SK-N-SH (cell line): ENCODE results near the gene ESPNL. TPM values are rescaled to one million over a fixed set of nuclear protein-coding genes. Genes with fewer than 3 reads are reported as not detected.

Experiments used
- CTCF ChIA-PET: fragments of 300-600, 350-600 bp; formaldehyde crosslinking; extraction: SDS; loops from one replicate; lab custom pipeline; 2021; lab: Yijun Ruan, JAX
- POLR2A ChIA-PET: fragments of 350-600 bp; sonication (Branson Sonifier 250); formaldehyde crosslinking; extraction: SDS; loops from one replicate; lab custom pipeline; 2020; ENCODE audit warnings: antibody characterized with exemption, inconsistent platforms; lab: Yijun Ruan, JAX
- DNase-seq: peaks from one replicate; pipeline ENCODE4 v3.0.0; 2012
- H2AFZ ChIP-seq: fragments of 200-600 bp; sonication (generic); 2 replicates; pipeline ENCODE4 v1.8.1; 2016; ENCODE audit warnings: antibody characterized with exemption, mild to moderate bottlenecking, low read depth
- H3F3A ChIP-seq: fragments of 200-600 bp; sonication (generic); replicated peaks from 2 replicates; pipeline ENCODE3; 2016; ENCODE audit warnings: antibody characterized with exemption, mild to moderate bottlenecking; ENCODE audit not compliant: insufficient read depth
- H3K27ac ChIP-seq, 2 experiments: fragments of 200-500 bp in 1 of 2; fragments of 200-600 bp in 1 of 2; sonication (Bioruptor generic) in 1 of 2; sonication (generic), shearing (Covaris generic) in 1 of 2; 2 replicates each; pipeline versions ENCODE4 v1.5.1 to v1.6.1; 2014 to 2016; ENCODE audit warnings: low read depth in 2 of 2, inconsistent platforms in 1 of 2, low read length in 1 of 2, mild to moderate bottlenecking in 1 of 2, mixed read lengths in 1 of 2
- H3K27me3 ChIP-seq: fragments of 200-600 bp; sonication (generic), shearing (Covaris generic); 2 replicates; pipeline ENCODE4 v1.6.1; 2016; ENCODE audit warnings: mixed run types; ENCODE audit not compliant: insufficient read depth
- H3K36me3 ChIP-seq, 2 experiments: fragments of 200-500 bp in 1 of 2; fragments of 200-600 bp in 1 of 2; sonication (Bioruptor generic) in 1 of 2; sonication (generic) in 1 of 2; replicated peaks in 1 of 2; 2 replicates each; pipeline versions ENCODE3 to v1.5.1; 2014 to 2016; ENCODE audit warnings: low read length in 1 of 2, mild to moderate bottlenecking in 1 of 2; ENCODE audit not compliant: insufficient read depth in 2 of 2, control insufficient read depth in 1 of 2
- H3K4me1 ChIP-seq, 2 experiments: fragments of 200-500 bp in 1 of 2; fragments of 200-600 bp in 1 of 2; sonication (Bioruptor generic) in 1 of 2; sonication (generic), shearing (Covaris generic) in 1 of 2; 2 replicates each; pipeline versions ENCODE4 v1.5.1 to v1.6.1; 2014 to 2016; ENCODE audit warnings: low read depth in 1 of 2, low read length in 1 of 2, mixed run types in 1 of 2; ENCODE audit not compliant: insufficient read depth in 2 of 2, control insufficient read depth in 1 of 2
- H3K4me2 ChIP-seq: fragments of 200-600 bp; sonication (generic), shearing (Covaris generic); 2 replicates; pipeline ENCODE4 v1.6.1; 2017; ENCODE audit warnings: mixed run types
- H3K4me3 ChIP-seq, 2 experiments: fragments of 200-500 bp in 1 of 2; fragments of 200-600 bp in 1 of 2; sonication (Bioruptor generic) in 1 of 2; sonication (generic), shearing (Covaris generic) in 1 of 2; 2 replicates each; pipeline versions ENCODE4 v1.5.1 to v1.8.1; 2014 to 2016; ENCODE audit warnings: low read depth in 2 of 2, inconsistent platforms in 1 of 2, low read length in 1 of 2, mild to moderate bottlenecking in 1 of 2, mixed read lengths in 1 of 2, moderate library complexity in 1 of 2
- H3K79me2 ChIP-seq: fragments of 200-600 bp; sonication (generic); 2 replicates; pipeline ENCODE4 v1.8.1; 2017; ENCODE audit warnings: mild to moderate bottlenecking; ENCODE audit not compliant: insufficient read depth
- H3K9ac ChIP-seq: fragments of 200-600 bp; sonication (generic); 2 replicates; pipeline ENCODE4 v1.6.1; 2017; ENCODE audit warnings: mixed run types
- H3K9me2 ChIP-seq: fragments of 200-600 bp; sonication (generic); 2 replicates; pipeline ENCODE4 v1.6.1; 2017; ENCODE audit warnings: mixed run types
- H3K9me3 ChIP-seq: fragments of 200-600 bp; sonication (generic); 2 replicates; pipeline ENCODE4 v1.6.1; 2017; ENCODE audit warnings: mixed run types, mild to moderate bottlenecking, moderate library complexity
- H4K20me1 ChIP-seq: fragments of 200-600 bp; sonication (generic); 2 replicates; pipeline ENCODE4 v1.6.1; 2017; ENCODE audit warnings: mild to moderate bottlenecking, mixed run types; ENCODE audit not compliant: insufficient read depth
- FOXJ3 ChIP-seq: sonication (generic); formaldehyde crosslinking; IDR thresholded peaks from 2 replicates; pipeline ENCODE4 v1.5.1; 2020; ENCODE audit warnings: mild to moderate bottlenecking, missing genetic modification reagents
- GABPA ChIP-seq: IDR thresholded peaks from 2 replicates; pipeline ENCODE4 v1.4.0; 2012; ENCODE audit warnings: low read depth, mild to moderate bottlenecking
- GATA2 ChIP-seq: sonication (generic); formaldehyde crosslinking; IDR thresholded peaks from 2 replicates; pipeline ENCODE4 v1.5.0; 2020; ENCODE audit warnings: mild to moderate bottlenecking, missing genetic modification reagents
- MEF2A ChIP-seq: IDR thresholded peaks from 2 replicates; pipeline ENCODE4 v1.4.0; 2012; ENCODE audit warnings: low read depth, borderline replicate concordance
- NRF1 ChIP-seq: IDR thresholded peaks from 2 replicates; pipeline ENCODE4 v1.6.1; 2012; ENCODE audit warnings: low read depth, mild to moderate bottlenecking, low read length
- POLR2AphosphoS5 ChIP-seq: IDR thresholded peaks from 2 replicates; pipeline ENCODE4 v1.6.1; 2012; ENCODE audit warnings: low read depth, low read length
- SIN3A ChIP-seq: IDR thresholded peaks from 2 replicates; pipeline ENCODE4 v1.6.1; 2012; ENCODE audit warnings: low read depth, mild to moderate bottlenecking, low read length, moderate library complexity, borderline replicate concordance
- SMC3 ChIP-seq: IDR thresholded peaks from 2 replicates; pipeline ENCODE4 v1.6.1; 2012; ENCODE audit warnings: low read depth, low read length, improper control_type of control experiment
- TCF12 ChIP-seq: IDR thresholded peaks from 2 replicates; pipeline ENCODE4 v1.4.0; 2012
- TEAD4 ChIP-seq: IDR thresholded peaks from 2 replicates; pipeline ENCODE4 v1.4.0; 2012; ENCODE audit warnings: mild to moderate bottlenecking, borderline replicate concordance; ENCODE audit not compliant: insufficient read depth
- WGBS: methylation state at CpG from one replicate; pipeline ENCODE4 v1.1.6; 2017; ENCODE audit warnings: low lambda C conversion rate; 5-methylcytosine and 5-hydroxymethylcytosine counted together
- polyA plus RNA-seq, 3 experiments: library from polyadenylated mRNA; depleted of rRNA; stranded (reverse); fragments of >200 nt; gene quantifications; 2 replicates each; pipeline ENCODE4 v1.2.3, GENCODE V29; 2012
- TF ChIP-seq, protein P1 (sequence below): fragments of 200-600 bp; sonication (generic); IDR thresholded peaks from 2 replicates; pipeline ENCODE4 v1.6.1; 2017; ENCODE audit warnings: antibody characterized with exemption, mild to moderate bottlenecking, moderate library complexity
- TF ChIP-seq, protein P2 (sequence below): fragments of 150-350 bp; IDR thresholded peaks from 2 replicates; pipeline ENCODE4 v1.6.1; 2017; ENCODE audit warnings: antibody characterized with exemption, low read length, low read depth, borderline replicate concordance
- TF ChIP-seq, protein P3 (sequence below): fragments of 150-350 bp; IDR thresholded peaks from 2 replicates; pipeline ENCODE4 v1.6.1; 2016; ENCODE audit warnings: mild to moderate bottlenecking, low read depth, low read length
- TF ChIP-seq, protein P4 (sequence below): IDR thresholded peaks from 2 replicates; pipeline ENCODE4 v1.4.0; 2012; ENCODE audit warnings: low read depth
- TF ChIP-seq, protein P5 (sequence below): IDR thresholded peaks from 2 replicates; pipeline ENCODE4 v1.4.0; 2012; ENCODE audit warnings: low read depth, borderline replicate concordance

ESPNL gene
- polyA plus RNA-seq, 1 of the 3 experiments (the other 2 are of a cell fraction) = 0.05 TPM

DNA sequence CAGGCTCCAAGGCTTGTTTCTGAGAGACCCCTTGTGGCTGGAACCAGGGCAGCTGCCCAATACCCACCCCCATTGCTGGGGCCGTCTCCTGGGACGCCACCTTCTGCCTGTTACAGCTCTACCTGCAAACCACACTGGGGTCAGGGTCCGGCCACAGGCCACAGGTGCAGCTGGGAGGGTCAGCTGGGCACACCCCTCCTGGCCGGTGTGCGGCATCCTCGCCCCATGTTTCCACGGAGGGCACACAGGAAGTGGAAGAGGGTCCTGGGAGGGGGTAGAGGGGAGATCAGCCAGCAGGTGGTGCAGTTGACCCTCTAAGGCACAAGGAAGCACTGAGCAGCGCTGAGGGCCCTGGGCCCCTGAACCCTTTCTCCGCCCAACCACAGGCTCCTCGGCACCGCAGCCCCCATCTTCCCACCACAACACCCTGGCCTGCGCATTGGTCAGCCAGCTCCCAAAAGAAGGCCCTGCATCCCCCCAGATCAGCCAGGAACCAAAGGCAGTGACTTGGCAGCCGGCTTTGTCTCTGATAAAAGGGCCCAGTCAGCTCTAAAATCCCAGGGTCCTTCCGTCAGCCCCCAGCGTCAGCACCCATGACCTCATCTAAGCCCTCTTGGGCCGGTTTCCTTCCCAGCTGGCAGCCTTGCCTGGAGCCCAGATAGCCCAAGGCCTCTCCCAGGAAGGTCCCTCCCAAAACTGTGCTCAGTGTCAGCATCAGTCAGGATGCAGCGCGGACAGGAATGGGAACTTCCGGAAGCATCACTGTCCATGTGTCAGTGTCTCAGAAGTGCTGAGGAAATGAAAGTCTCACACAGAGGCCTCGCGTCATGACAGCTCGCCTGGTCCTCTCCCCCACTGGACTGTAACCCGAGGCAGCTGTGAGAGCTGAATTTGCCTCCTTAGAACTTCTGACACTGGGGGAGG lies 60.3 kb downstream of the ESPNL start:
- no peak overlapping the region for H2AFZ ChIP-seq
- TF ChIP-seq TCF12 (no peak), GABPA (no peak), NRF1 (no peak), SMC3 (0 out of 2 replicates have a peak, but pooled peaks have one; percentile 33)
- TF ChIP-seq, protein P1, sequence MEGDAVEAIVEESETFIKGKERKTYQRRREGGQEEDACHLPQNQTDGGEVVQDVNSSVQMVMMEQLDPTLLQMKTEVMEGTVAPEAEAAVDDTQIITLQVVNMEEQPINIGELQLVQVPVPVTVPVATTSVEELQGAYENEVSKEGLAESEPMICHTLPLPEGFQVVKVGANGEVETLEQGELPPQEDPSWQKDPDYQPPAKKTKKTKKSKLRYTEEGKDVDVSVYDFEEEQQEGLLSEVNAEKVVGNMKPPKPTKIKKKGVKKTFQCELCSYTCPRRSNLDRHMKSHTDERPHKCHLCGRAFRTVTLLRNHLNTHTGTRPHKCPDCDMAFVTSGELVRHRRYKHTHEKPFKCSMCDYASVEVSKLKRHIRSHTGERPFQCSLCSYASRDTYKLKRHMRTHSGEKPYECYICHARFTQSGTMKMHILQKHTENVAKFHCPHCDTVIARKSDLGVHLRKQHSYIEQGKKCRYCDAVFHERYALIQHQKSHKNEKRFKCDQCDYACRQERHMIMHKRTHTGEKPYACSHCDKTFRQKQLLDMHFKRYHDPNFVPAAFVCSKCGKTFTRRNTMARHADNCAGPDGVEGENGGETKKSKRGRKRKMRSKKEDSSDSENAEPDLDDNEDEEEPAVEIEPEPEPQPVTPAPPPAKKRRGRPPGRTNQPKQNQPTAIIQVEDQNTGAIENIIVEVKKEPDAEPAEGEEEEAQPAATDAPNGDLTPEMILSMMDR = peak; percentile 36; the same call in 1 of the 2 replicates
- TF ChIP-seq, all 33 proteins: peak for 2
- H3F3A ChIP-seq = no peaks in the 10 kb centered on the region
- H3K27me3 ChIP-seq = no peaks in the 10 kb centered on the region
- WGBS = 95% methylated on average over 10 of the region's 23 CpGs
- no peaks in the 10 kb centered on the region for H3K9me2 ChIP-seq
- no peak overlapping the region for H3K4me3 ChIP-seq
- POLR2A ChIA-PET = interaction anchor here (1.0 kb wide), 1 partner anchor 103 kb away, joined by 3 read pairs; no protein-coding TSS in a partner anchor
- H3K79me2 ChIP-seq = no peaks in the 10 kb centered on the region
- CTCF ChIA-PET = interaction anchor here (0.9 to 7.1 kb wide), 13 partner anchors 9 to 328 kb away, joined by 3 to 58 read pairs (median 4); no protein-coding TSS in a partner anchor
- H4K20me1 ChIP-seq = no peaks in the 10 kb centered on the region
- H3K9me3 ChIP-seq = no peaks in the 10 kb centered on the region
- no peaks in the 10 kb centered on the region for H3K36me3 ChIP-seq
- no peak overlapping the region for H3K27ac ChIP-seq
- H3K4me1 ChIP-seq = peaks cover 2 to 4% of the 10 kb centered on the region in 2 experiments; a peak in 1 of 4 replicates
- no peak overlapping the region for H3K9ac ChIP-seq
- peak; percentile 73 for DNase-seq
- H3K4me2 ChIP-seq = no peak overlapping the region

DNA sequence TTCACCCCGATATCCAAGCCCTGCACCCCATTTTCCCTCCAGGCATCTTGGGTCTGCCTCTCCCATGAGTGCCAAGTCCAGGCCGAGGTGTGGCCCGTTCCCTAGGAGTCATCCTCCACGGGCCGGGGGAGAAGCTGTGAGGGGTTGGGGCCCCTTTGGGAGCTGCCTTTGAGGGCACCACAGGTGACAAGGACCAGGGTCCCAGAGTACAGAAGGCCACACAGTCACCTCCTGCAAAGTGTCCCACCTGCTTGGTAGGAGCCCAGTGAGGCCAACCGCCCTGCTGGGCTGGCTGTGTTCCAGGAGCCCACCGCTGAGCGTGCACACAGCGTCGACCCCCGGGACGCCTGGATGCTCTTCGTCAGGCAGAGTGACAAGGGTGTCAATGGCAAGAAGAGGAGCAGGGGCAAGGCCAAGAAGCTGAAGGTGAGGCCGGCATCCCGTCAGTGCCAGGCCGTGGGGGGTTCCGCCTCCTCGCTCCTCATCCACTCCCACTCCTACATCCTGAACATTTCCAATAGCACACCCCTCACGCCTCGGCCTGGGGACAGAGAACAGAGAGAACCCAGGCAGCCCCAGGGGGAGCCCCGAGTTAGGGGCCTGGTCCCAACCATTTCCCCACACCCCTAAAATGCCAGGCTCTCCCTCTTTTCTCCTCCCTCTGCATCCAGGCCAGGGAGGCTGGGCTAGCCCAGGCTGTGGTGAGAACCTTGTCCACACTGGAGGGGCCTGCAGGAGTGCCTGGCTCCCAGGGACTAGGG lies 61.3 kb downstream of the ESPNL start:
- 91% methylated on average over 20 of the region's 21 CpGs for WGBS
- TF ChIP-seq GATA2 (CRISPR knock-in tag) (no peak), MEF2A (no peak), NRF1 (no peak), GABPA (no peak), SMC3 (no peak), SIN3A (no peak), TEAD4 (no peak), POLR2AphosphoS5 (no peak), FOXJ3 (CRISPR knock-in tag) (no peak)
- TF ChIP-seq, protein P1 = no peak
- TF ChIP-seq, protein P2, sequence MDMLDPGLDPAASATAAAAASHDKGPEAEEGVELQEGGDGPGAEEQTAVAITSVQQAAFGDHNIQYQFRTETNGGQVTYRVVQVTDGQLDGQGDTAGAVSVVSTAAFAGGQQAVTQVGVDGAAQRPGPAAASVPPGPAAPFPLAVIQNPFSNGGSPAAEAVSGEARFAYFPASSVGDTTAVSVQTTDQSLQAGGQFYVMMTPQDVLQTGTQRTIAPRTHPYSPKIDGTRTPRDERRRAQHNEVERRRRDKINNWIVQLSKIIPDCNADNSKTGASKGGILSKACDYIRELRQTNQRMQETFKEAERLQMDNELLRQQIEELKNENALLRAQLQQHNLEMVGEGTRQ = no peak
- TF ChIP-seq, protein P3, sequence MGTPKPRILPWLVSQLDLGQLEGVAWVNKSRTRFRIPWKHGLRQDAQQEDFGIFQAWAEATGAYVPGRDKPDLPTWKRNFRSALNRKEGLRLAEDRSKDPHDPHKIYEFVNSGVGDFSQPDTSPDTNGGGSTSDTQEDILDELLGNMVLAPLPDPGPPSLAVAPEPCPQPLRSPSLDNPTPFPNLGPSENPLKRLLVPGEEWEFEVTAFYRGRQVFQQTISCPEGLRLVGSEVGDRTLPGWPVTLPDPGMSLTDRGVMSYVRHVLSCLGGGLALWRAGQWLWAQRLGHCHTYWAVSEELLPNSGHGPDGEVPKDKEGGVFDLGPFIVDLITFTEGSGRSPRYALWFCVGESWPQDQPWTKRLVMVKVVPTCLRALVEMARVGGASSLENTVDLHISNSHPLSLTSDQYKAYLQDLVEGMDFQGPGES = no peak
- TF ChIP-seq, protein P4, sequence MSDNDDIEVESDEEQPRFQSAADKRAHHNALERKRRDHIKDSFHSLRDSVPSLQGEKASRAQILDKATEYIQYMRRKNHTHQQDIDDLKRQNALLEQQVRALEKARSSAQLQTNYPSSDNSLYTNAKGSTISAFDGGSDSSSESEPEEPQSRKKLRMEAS = no peak
- TF ChIP-seq, protein P5, sequence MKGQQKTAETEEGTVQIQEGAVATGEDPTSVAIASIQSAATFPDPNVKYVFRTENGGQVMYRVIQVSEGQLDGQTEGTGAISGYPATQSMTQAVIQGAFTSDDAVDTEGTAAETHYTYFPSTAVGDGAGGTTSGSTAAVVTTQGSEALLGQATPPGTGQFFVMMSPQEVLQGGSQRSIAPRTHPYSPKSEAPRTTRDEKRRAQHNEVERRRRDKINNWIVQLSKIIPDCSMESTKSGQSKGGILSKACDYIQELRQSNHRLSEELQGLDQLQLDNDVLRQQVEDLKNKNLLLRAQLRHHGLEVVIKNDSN = no peak

More for the DNA sequence above, 61.3 kb downstream of the ESPNL start:
- Histone ChIP-seq H3F3A (no peaks in the 10 kb centered on the region), H3K79me2 (no peaks in the 10 kb centered on the region), H4K20me1 (no peaks in the 10 kb centered on the region), H3K9ac (no peak overlapping the region), H3K27me3 (no peaks in the 10 kb centered on the region), H3K36me3 (no peaks in the 10 kb centered on the region), H3K9me2 (no peaks in the 10 kb centered on the region), H3K27ac (no peak overlapping the region), H3K4me2 (no peak overlapping the region), H3K9me3 (no peaks in the 10 kb centered on the region), H2AFZ (no peak overlapping the region), H3K4me1 (peaks cover 2 to 4% of the 10 kb centered on the region in 2 experiments; a peak in 1 of 4 replicates), H3K4me3 (no peak overlapping the region)
- peak; percentile 22 for DNase-seq
- POLR2A ChIA-PET = no interaction called here
- CTCF ChIA-PET = interaction anchor here (1.1 to 7.1 kb wide), 9 partner anchors 9 to 329 kb away, joined by 3 to 58 read pairs (median 4); no protein-coding TSS in a partner anchor
